GM12801 (cell line): Measurements from ENCODE around the gene FGGY.

Experiments used
- CTCF ChIP-seq: IDR thresholded peaks from one replicate; pipeline ENCODE4 v1.5.1; 2011; ENCODE audit warnings: control low read depth; ENCODE audit not compliant: insufficient read length; ENCODE audit errors: extremely low read depth

FGGY gene

GRCh38 chr1:59689730-59690129 is 392.8 kb downstream of the FGGY start:
- no peak for TF ChIP-seq CTCF

GRCh38 chr1:59690171-59690930 is 393.5 kb downstream of the FGGY start:
- no peak for TF ChIP-seq CTCF

- TF ChIP-seq CTCF, result no peak
Observed at GRCh38 chr1:59691261-59691660, 394.4 kb downstream of the FGGY start.

GRCh38 chr1:59692591-59692990 is 395.7 kb downstream of the FGGY start:
- TF ChIP-seq CTCF, result no peak

GRCh38 chr1:59693406-59693805 is 396.5 kb downstream of the FGGY start:
- no peak for TF ChIP-seq CTCF

GRCh38 chr1:59695252-59695651 is 398.4 kb downstream of the FGGY start:
- no peak for TF ChIP-seq CTCF

GRCh38 chr1:59696421-59697115 is 399.7 kb downstream of the FGGY start:
- no peak for TF ChIP-seq CTCF
